Muscle layer of colon (tissue), 2 donors: ENCODE results near the gene STARD8.

Experiments used
- H3K27ac ChIP-seq: one replicate; pipeline ENCODE4 v1.7.0; 2013; ENCODE audit warnings: low read depth, mild to moderate bottlenecking, low read length, moderate library complexity
- H3K27me3 ChIP-seq, 2 donors: one replicate each; pipeline ENCODE4 v1.7.0; 2013; ENCODE audit warnings: low read length in 2 of 2, mild to moderate bottlenecking in 2 of 2; ENCODE audit not compliant: insufficient read depth in 2 of 2, control insufficient read depth in 1 of 2
- H3K36me3 ChIP-seq: one replicate; pipeline ENCODE4 v1.7.0; 2013; ENCODE audit warnings: mild to moderate bottlenecking, low read length; ENCODE audit not compliant: insufficient read depth
- H3K4me1 ChIP-seq: one replicate; pipeline ENCODE4 v1.7.0; 2013; ENCODE audit warnings: mild to moderate bottlenecking, low read length; ENCODE audit not compliant: insufficient read depth
- H3K4me3 ChIP-seq, 2 donors: one replicate each; pipeline ENCODE4 v1.7.0; 2013; ENCODE audit warnings: low read length in 2 of 2, low read depth in 1 of 2, mild to moderate bottlenecking in 1 of 2, moderate library complexity in 1 of 2
- H3K9ac ChIP-seq: one replicate; pipeline ENCODE4 v1.7.0; 2013; ENCODE audit warnings: low read length
- H3K9me3 ChIP-seq: one replicate; pipeline ENCODE4 v1.7.0; 2013; ENCODE audit warnings: mild to moderate bottlenecking, low read length
- donor health status: abdominal sarcoma.
- donor health status: Adenocarcinoma of cecum.

STARD8 gene

GRCh38 chrX:68758671-68759070 is 111.2 kb downstream of the STARD8 start:
- no peaks in the 10 kb centered on the region for H3K36me3 ChIP-seq
- H3K27me3 ChIP-seq, result no peaks in the 10 kb centered on the region
- H3K4me3 ChIP-seq, result no peak overlapping the region
- H3K9me3 ChIP-seq, result no peaks in the 10 kb centered on the region
- no peak overlapping the region for H3K9ac ChIP-seq
- no peak overlapping the region for H3K27ac ChIP-seq
- H3K4me1 ChIP-seq, result peaks cover 4% of the 10 kb centered on the region

GRCh38 chrX:68761086-68761485 is 113.6 kb downstream of the STARD8 start:
- Histone ChIP-seq H3K9ac (no peak overlapping the region), H3K4me1 (peaks cover 4% of the 10 kb centered on the region), H3K36me3 (no peaks in the 10 kb centered on the region), H3K27me3 (no peaks in the 10 kb centered on the region), H3K27ac (no peak overlapping the region), H3K9me3 (no peaks in the 10 kb centered on the region), H3K4me3 (no peak overlapping the region)

GRCh38 chrX:68762766-68763165 is 115.3 kb downstream of the STARD8 start:
- Histone ChIP-seq H3K9me3 (no peaks in the 10 kb centered on the region), H3K27ac (no peak overlapping the region), H3K4me3 (no peak overlapping the region)

GRCh38 chrX:68763481-68763880 is 116.0 kb downstream of the STARD8 start:
- peaks cover 4% of the 10 kb centered on the region for H3K4me1 ChIP-seq
- no peaks in the 10 kb centered on the region for H3K9me3 ChIP-seq
- H3K27ac ChIP-seq, result no peak overlapping the region
- H3K27me3 ChIP-seq, result peaks cover 0 to 5% of the 10 kb centered on the region in 2 donors
- no peaks in the 10 kb centered on the region for H3K36me3 ChIP-seq
- no peak overlapping the region for H3K4me3 ChIP-seq
- H3K9ac ChIP-seq, result no peak overlapping the region

More at GRCh38 chrX:68762766-68763165, 115.3 kb downstream of the STARD8 start:
- H3K36me3 ChIP-seq, result no peaks in the 10 kb centered on the region
- H3K9ac ChIP-seq, result no peak overlapping the region
- peaks cover 0 to 5% of the 10 kb centered on the region in 2 donors for H3K27me3 ChIP-seq
- peaks cover 4% of the 10 kb centered on the region for H3K4me1 ChIP-seq
